OCI-M2 (cell line): ENCODE results near the gene OR8D1.
"Not testable (repeated sequence)": the region's sequence is repeated elsewhere in the genome, so short reads cannot be mapped to it uniquely, and the experiment has no call there.

ENCODE experiments used
- DNase-seq: peaks from one replicate; lab custom pipeline; 2025; ENCODE audit not compliant: unreplicated experiment; lab: John Stamatoyannopoulos, UW

Gene OR8D1

DNA sequence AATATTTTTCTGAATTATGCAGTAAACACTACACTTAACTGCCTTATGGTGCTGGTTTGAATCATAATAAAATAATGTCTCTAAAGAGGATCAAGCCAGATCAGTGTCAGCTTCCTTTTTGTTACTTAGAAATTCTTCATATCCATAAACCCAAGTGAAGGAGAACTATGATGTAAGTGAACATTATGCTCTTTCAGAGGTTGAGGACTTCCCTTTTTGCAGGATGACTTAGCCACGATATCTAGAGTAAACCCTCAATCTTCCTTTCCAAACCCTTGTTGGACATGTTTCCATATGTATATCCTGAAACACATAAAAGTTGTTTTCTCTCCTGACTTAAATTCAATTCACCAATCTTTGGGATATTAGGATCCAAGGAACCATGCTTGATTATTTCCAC, 19.1 kb downstream of the OR8D1 start:
- DNase-seq, result no peak

DNA sequence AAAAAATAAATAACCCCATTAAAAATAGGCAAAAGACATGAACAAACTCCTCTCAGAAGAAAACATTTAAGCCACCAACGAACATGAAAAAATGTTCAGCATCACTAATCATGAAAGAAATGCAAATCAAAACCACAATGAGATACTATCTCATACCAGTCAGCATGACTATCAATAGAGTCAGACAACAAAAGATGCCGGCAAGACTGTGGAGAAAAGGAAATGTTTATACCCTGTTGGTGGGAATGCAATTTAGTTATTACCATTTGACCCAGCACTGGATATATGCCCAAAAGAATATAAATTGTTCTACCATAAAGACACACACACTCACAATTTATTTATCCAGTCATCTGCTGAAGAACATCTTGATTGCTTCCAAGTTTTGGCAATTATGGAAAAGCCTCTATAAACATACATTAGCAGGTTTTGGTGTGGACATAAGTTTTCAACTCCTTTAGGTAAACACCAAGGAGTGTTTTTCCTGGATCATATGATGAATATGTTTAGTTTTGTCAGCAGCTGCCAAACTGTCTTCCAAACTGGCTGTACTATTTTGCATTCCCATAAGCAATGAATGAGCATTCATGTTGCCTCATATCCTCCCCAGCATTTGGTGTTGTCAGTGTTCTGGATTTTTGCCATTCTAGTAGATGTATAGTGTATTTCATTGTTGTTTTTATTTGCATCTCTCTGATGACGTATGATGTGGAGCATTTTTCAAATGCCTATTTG, 28.0 kb downstream of the OR8D1 start:
- no peak for DNase-seq

DNA sequence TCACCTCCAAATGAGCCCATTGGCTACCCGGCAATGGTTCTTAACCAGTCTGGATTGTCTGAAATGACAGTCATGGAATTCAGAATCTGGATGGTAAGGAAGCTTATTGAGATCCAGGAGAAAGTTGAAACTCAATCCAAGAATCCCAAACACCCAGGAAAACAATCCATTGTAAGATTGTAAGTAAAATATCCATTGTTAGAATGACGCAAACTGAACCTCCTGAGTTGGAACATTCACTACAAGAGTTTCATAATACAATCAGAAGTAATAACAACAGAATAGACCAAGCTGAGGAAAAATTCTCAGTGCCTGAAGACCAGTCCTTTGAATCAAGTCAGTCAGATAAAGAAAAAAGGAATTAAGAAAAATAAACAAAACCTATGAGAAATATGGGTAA, 35.5 kb downstream of the OR8D1 start:
- no peak for DNase-seq

DNA sequence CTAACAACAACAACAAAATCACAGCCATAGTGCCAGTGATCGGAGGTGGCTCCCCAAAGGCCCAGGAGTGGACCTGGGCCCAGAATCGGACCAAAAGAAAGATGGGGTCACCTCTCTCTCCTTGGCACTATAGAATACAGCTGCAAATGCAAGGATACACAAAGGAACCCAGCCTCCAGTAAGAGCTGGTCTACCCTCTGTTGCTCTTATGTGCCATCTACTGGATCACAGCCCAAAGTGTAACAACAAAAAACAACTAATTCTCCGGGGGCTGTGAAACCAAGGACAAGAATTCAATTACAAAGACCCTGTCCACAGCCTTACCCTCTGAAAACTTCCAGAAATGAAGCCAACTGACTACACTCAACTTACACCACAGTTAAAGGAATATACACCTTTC, 35.9 kb downstream of the OR8D1 start:
- DNase-seq, result no peak

DNA sequence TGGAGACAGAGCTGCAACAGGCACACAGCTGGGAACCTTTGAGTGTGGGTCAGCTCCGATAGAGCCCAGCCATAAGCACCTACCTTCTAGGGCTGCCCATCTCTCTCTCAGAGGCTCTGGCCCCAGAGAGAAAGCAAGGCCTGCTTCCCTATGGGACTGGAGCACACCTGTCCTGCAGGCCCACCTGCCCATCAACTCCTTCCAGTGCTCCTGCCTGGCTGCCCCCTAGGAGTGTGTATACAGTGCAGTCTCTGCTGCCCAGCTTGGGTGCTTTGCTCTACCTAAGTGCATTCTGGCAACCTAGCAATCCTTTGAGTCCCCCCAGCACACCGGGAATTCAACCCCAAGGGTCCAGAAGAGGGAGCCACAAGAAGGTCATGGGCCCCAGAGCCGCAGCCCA, 36.5 kb downstream of the OR8D1 start:
- DNase-seq, result no peak

DNA sequence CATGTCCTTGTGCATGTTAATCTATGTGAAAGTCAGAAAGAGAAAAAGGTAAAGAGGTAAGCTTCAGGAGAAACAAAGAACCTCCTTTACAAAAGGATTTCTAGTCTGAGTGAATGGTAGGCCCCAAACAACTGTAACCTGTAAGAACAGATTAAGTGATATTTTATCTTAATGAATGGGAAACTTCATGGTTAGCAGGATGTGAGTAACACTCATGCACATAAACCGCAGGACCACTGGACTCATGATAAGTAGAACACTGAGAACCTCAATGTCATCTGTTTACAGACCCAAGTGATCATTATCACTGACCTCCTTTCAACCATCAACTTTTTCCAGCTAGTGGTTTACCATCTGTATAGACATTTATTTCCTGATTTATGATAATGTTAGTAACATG, 37.7 kb downstream of the OR8D1 start:
- no peak for DNase-seq

DNA sequence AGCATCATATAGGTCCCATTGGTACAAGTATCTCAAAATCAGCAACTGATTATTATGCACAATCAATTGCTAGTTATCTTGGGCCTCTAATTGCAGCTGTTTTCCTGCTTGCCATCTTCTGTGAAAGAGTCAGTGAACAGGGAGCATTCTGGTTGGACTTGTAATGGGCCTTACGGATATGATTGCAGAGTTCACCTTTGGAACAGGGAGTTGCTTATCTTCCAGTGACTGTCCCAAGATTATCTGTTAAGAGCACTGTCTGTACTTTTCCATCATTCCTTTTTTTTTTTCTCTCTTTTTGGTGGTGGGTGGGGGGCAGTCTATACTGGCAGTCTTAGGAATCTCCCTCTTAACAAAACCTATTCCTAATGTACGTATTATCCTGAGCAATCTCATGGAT, 39.7 kb downstream of the OR8D1 start:
- no peak for DNase-seq

DNA sequence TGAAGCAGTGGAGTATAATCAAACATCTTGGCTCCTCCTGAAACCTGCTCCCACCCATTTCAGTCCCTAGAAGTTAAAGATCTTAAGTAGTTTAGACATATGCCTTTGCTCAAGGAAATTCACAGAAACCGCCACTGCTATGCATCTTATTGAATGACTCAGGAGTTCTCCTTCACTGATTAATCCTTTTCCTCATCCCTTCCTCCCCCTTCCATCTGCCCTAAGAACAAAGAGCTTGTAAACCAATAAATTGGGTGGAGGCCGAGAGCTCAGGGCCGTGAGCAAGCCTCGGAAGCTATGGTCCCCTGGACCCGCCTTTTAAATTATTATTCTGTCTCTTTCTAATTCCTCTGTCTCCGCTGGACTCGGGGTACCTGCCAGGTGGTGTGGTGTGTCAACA, 42.9 kb downstream of the OR8D1 start:
- DNase-seq, result not testable (repeated sequence)

DNA sequence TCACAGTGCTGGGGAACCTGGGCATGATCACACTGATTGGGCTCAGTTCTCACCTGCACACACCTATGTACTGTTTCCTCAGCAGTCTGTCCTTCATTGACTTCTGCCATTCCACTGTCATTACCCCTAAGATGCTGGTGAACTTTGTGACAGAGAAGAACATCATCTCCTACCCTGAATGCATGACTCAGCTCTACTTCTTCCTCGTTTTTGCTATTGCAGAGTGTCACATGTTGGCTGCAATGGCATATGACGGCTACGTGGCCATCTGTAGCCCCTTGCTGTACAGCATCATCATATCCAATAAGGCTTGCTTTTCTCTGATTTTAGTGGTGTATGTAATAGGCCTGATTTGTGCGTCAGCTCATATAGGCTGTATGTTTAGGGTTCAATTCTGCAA, 48.7 kb downstream of the OR8D1 start:
- DNase-seq, result not testable (repeated sequence)

DNA sequence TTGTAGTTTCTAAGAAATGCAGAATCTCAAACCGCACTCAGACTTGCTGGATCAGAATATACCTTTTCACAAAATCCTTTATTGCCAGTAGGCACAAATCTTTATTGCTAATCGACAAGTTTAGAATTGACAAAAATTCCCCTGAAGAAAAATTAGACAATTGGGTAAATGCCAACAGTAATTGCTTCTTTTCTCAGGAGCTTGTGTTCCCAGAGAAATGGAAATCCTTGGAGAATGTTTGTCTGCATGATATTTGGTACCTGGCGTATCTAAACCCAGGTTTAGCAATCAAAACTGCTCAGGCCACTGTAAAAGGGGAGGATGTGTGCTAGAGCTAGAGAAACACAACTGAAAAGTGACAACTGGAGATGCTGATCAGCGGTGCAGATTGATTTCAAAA, 57.7 kb downstream of the OR8D1 start, which contains the start of gene OR8G5:
Gene OR8G5, plus strand, starts transcription at position 301 of the 400 bp plus-strand sequence. CDS start 8,556 bp downstream, outside the sequence.
- DNase-seq, result no peak
